GM21526 (cell line): ENCODE data around the gene FJX1.

ENCODE experiments used
- ATAC-seq: cut with Tn5 transposase; IDR thresholded peaks from one replicate; pipeline ENCODE4 v1.9.1; 2021; ENCODE audit warnings: moderate library complexity; ENCODE audit not compliant: unreplicated experiment, low FRiP score

The FJX1 gene, protein sequence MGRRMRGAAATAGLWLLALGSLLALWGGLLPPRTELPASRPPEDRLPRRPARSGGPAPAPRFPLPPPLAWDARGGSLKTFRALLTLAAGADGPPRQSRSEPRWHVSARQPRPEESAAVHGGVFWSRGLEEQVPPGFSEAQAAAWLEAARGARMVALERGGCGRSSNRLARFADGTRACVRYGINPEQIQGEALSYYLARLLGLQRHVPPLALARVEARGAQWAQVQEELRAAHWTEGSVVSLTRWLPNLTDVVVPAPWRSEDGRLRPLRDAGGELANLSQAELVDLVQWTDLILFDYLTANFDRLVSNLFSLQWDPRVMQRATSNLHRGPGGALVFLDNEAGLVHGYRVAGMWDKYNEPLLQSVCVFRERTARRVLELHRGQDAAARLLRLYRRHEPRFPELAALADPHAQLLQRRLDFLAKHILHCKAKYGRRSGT

GRCh38 chr11:35617687-35618496 lies at the start of gene FJX1:
TSS of gene FJX1 (plus strand) at chr11:35618460. CDS start at chr11:35618637, 177 bp downstream.
- ATAC-seq: peak; percentile 32

DNA sequence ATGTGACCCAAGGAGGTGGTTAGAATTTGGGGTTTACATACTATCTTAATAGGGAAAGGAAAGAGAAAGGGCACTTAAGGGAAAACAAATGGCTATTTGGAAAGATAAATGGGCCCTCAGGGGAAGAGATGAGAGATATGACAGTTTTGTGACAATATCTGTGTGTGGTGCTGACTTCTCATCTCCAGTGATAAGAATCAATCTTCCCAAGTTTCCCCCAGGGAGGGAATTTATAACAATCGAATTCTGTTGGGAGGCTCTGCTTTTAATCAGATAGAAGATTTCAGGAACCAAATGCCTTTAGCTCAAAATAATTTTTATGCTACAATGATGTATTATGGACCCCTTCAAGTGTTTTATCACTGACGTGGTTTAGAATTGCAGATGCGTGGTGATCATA lies 46.6 kb upstream of the FJX1 start:
- ATAC-seq: no peak

DNA sequence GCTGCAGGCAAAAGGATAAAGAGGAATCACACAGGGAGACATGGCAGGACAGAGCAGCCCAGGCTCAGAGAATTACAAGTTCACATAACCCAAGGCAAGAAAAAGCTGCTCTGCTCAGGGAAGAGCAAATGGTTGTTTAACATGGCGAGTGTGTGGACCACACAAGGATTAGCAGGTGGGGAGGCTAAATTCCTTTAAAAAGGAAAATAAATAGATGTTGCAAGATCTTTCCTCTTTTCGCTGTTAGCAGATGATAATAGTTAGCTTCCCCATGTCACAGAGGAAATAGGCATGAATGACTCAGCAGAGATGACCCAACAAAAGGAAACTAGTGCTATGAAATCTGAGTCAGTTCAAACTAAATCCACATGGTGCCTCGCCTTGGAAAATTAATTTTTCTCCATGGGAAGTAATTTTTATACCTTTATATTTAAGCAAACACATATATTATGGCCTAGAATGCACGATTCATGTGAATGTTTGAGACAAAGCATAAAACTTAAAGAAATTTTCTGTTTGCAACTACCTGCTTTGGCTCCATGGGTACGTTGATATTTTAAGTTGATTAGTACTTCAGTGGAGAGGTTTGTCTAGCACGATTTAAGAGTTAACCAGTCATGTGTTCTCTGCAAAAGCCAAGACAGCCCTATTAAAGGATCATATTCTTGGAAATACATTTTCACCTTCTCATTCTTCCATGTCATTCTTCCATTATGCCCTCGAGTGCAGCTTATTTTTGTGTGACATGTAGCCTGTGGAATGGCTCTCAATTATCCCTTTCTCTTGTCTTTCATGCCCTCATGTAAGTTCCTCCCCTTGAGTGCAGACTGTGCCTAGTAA lies 38.5 kb upstream of the FJX1 start:
- ATAC-seq: no peak

DNA sequence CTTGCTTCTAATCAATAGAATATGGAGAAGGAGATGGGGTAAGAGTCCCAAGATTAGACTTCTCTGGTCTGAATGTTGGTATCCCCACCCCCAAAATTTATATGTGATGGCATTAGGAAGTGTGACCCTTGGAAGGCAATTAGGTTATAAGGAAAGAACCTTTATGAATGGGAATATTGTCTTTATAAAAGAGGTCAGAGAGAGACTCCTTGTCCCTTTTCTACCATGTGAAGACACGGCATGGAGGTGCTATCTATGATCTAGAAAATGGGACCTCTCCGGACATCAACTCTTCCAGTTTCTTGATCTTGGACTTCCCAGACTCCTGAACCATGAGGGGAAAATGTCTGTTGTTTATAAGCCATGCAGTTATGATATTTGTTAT lies 37.9 kb upstream of the FJX1 start:
- no peak for ATAC-seq

GRCh38 chr11:35582033-35582432 lies 36.2 kb upstream of the FJX1 start:
- ATAC-seq: no peak

GRCh38 chr11:35583126-35583525 lies 35.1 kb upstream of the FJX1 start:
- no peak for ATAC-seq

- ATAC-seq: no peak
Measured at GRCh38 chr11:35583843-35584242, 34.4 kb upstream of the FJX1 start.

DNA sequence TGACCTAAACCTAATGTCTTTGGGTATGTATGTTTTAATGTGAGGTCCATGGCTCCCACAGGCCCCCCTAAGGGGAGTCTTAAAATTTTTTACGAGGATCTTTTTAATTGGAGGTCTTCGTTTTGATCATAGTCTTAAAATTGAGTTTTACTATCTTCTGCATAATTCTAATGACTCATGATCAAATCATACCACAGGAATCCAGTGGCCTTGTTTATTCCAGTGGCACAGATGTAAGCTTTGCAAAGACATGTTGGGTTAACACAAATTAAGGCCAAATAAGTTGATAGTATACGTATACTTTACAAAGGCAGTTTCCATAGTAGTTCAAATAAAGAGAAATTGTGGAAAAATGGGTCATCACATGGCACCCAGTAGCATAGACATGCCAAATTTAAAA lies 33.9 kb upstream of the FJX1 start:
- no peak for ATAC-seq

DNA sequence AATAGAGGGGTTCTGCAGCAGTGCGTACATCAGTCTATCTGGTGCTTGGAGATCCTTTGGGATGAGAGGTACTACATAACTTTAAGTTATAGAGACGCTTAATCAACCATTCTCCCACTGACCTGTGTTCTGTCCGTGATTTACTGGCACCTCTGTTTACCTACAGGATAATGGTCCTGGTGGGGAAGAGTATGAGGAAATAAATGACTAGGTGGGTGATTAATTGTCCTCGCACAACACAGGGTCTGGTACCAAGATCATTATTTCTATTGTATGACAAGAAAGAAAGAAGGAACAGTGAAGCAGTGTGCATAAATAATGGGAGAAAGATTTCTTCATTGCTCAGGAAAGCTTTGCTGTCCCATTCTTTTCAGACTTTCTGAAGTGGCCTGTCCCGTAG lies 32.8 kb upstream of the FJX1 start:
- ATAC-seq: no peak

DNA sequence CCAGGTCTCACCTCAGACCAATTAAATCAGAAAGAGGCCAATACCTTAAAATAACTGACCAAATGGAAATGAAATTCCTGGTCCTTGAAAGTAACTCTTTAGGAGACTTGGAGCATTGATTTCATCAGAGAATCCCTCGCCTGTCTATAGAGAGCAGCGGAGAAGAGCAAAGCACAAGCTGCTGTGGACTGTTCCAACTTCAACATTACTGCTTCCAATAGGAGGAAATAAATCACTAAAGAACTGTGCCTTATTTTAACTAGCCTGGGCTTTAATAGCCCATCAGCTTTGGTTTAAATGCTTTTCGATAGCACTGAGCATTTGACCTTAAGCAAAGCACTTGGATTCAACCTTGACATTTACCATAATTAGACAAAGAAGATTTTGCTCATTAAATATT lies 32.0 kb upstream of the FJX1 start:
- no peak for ATAC-seq

- ATAC-seq: no peak
Measured at GRCh38 chr11:35587972-35588371, 30.3 kb upstream of the FJX1 start.

DNA sequence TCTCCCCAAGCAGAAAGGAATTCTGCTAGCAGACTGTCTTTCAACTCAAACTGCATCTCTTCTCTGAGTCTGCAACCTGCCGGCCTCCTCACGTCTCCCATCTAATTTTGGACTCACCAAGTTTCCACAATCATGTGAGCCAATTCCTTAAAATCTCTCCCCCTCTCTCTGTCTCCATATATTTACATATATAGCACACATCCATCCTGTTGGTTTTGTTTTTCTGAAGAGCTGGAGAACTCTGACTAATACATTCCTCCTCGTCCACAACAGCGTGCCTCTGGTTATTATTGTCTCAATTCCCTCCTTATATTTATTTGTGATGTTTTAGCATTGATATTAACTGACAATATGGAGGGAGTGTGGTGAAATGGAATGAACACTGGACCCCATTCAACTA lies 29.6 kb upstream of the FJX1 start:
- ATAC-seq: no peak

GRCh38 chr11:35589281-35589680 lies 29.0 kb upstream of the FJX1 start:
- ATAC-seq: no peak

DNA sequence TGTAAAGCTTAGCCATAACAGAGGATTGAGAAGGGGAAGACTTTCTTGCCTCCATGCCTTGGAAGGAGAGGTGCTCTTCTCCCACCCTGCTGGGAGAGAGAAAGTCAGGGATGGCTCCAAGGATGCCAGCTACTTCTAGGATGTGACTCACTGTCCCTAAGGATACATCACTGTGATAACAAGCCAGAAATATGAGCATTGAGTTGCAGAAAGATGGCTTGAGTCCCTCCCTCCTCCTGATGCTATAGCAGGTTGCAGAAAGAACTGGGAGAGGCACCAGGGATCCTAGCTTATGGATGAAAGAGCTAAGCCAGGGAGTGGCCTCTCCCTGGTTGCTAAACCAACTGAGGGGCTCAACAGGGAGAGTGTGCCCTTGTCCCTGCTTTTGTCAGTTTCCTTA lies 27.8 kb upstream of the FJX1 start:
- no peak for ATAC-seq

- ATAC-seq: no peak
Measured at GRCh38 chr11:35593143-35593542, 25.1 kb upstream of the FJX1 start.

GRCh38 chr11:35594680-35595079 lies 23.6 kb upstream of the FJX1 start:
- no peak for ATAC-seq

DNA sequence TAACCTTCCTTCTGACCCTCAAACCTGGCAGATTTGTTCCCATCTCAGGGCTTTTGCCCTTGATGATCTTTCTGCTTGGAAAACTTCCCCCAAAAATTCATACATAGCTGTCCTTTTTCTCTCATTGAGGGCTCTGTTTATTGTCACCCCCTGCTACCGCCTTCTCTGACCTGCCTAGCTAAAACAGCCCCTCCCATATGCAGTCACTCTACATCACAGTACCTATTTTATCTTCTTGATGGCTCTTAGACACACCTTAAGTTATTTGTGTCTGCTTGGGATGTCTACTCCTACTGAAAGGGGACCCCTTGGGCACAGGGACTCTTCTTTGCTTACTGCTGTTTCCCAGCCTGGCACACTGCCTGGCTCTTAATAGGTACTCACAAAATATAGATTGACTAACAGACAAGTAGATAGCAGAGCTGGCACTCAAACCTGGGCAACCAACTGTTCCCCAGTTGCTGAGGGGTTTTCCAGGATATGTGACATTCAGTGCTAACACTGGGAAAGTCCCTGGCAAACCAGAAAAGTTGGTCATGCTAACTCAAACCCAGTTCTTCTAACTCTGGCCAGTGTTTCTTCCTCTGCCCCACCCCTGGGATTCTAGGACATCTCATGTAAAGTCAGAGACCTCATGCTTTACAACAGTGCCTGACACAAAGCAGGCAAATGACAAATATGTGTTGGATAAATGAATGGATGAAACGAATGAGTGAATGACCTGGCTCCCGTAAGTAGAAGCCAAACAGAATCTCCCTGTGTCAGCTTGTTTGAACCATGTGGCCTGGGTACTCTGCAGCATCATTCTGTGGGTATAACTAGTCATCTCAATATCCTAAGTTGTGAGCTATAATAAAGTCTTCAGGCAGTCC lies 19.8 kb upstream of the FJX1 start:
- ATAC-seq: no peak

- ATAC-seq: no peak
Measured at GRCh38 chr11:35600331-35600838, 17.9 kb upstream of the FJX1 start.

DNA sequence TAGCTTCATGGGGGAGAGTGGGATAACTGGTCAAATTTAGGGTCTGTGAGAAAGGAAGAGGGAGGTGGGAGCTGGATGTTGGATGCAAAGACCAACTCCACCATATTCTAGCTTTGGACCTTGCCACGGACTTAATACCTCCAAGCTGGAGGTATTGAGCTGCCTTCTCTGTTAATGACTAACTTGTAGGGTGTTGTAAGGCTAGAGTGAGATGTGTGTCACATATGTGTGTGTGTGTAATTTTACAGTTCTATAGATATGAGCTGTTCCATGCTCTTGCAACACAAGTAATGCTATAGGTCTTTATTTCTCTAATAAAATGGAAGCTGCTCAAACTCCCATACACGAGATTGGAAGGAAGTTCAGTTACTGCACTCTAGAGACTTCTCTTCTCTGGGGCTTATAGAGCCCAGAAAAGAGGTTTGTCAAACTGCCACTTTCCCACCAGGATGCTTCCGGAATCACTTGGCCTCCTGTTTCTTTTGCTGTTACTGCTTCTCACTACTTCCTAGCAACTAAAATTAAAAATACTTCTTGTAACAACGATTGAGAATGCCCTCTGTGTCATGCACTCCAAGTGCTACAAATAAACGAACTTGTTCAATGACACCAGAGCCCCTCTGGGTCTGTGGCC lies 16.0 kb upstream of the FJX1 start:
- ATAC-seq: no peak
